HAP-1 (cell line): ENCODE data around the gene LAMP5.

Source experiments
- DNase-seq, 2 experiments: peaks; one replicate each; pipeline ENCODE4 v3.0.0-alpha.2; 2016 to 2020; ENCODE audit warnings: low spot score in 2 of 2
- H3K27me3 ChIP-seq: fragments of 250-450 bp; sonication (Bioruptor Pico); 2 replicates; pipeline ENCODE4 v1.5.1; 2020; ENCODE audit warnings: low read depth, mild to moderate bottlenecking, moderate library complexity
- H3K36me3 ChIP-seq: fragments of 250-450 bp; sonication (Bioruptor Pico); replicated peaks from 2 replicates; pipeline ENCODE4 v1.5.1; 2020; ENCODE audit warnings: mild to moderate bottlenecking
- H3K4me1 ChIP-seq: fragments of 250-450 bp; sonication (Bioruptor Pico); 2 replicates; pipeline ENCODE4 v1.5.1; 2020; ENCODE audit warnings: mild to moderate bottlenecking
- H3K4me3 ChIP-seq: fragments of 250-450 bp; sonication (Bioruptor Pico); 2 replicates; pipeline ENCODE4 v1.5.1; 2020; ENCODE audit warnings: mild to moderate bottlenecking, moderate library complexity
- H3K9me3 ChIP-seq: fragments of 250-450 bp; sonication (Bioruptor Pico); 2 replicates; pipeline ENCODE4 v1.5.1; 2020; ENCODE audit warnings: mild to moderate bottlenecking, moderate library complexity
- in situ Hi-C: fragments of 300-500 bp; cut with MboI; formaldehyde crosslinking; loops from 3 replicates; pipeline ENCODE4 v1.14.3; 2020; ENCODE audit warnings: low sequenced_read_pairs, inconsistent platforms, mixed read lengths

Gene LAMP5

GRCh38 chr20:9490161-9490560, 24.2 kb upstream of the LAMP5 start:
- Histone ChIP-seq H3K9me3 (no peaks in the 10 kb centered on the region), H3K27me3 (peaks cover 4% of the 10 kb centered on the region; the same call in 1 of the 2 replicates), H3K4me1 (no peaks in the 10 kb centered on the region), H3K36me3 (no peaks in the 10 kb centered on the region), H3K4me3 (no peak overlapping the region)
- in situ Hi-C loops, result no loop called here
- DNase-seq, result no peak

GRCh38 chr20:9490631-9491030, 23.8 kb upstream of the LAMP5 start:
- no peak overlapping the region for H3K4me3 ChIP-seq
- peaks cover 2% of the 10 kb centered on the region; the same call in 1 of the 2 replicates for H3K27me3 ChIP-seq
- DNase-seq, result no peak
- no peaks in the 10 kb centered on the region for H3K9me3 ChIP-seq
- no peaks in the 10 kb centered on the region for H3K36me3 ChIP-seq
- in situ Hi-C loops, result no loop called here
- no peaks in the 10 kb centered on the region for H3K4me1 ChIP-seq

GRCh38 chr20:9491324-9491723, 23.1 kb upstream of the LAMP5 start:
- no peaks in the 10 kb centered on the region for H3K9me3 ChIP-seq
- H3K4me1 ChIP-seq, result no peaks in the 10 kb centered on the region
- in situ Hi-C loops, result no loop called here
- no peak overlapping the region for H3K4me3 ChIP-seq
- DNase-seq, result no peak
- no peaks in the 10 kb centered on the region for H3K36me3 ChIP-seq
- peaks cover 2% of the 10 kb centered on the region; the same call in 1 of the 2 replicates for H3K27me3 ChIP-seq

- no peak for DNase-seq
- in situ Hi-C loops, result no loop called here
Observed at GRCh38 chr20:9492067-9492466, 22.3 kb upstream of the LAMP5 start.

GRCh38 chr20:9493803-9494202, 20.6 kb upstream of the LAMP5 start:
- in situ Hi-C loops, result no loop called here
- no peak for DNase-seq
- no peaks in the 10 kb centered on the region for H3K4me1 ChIP-seq
- no peak overlapping the region for H3K4me3 ChIP-seq
- H3K27me3 ChIP-seq, result peaks cover 2% of the 10 kb centered on the region; the same call in 1 of the 2 replicates
- H3K36me3 ChIP-seq, result no peaks in the 10 kb centered on the region
- no peaks in the 10 kb centered on the region for H3K9me3 ChIP-seq

More at GRCh38 chr20:9492067-9492466, 22.3 kb upstream of the LAMP5 start:
- no peaks in the 10 kb centered on the region for H3K36me3 ChIP-seq
- H3K27me3 ChIP-seq, result peaks cover 2% of the 10 kb centered on the region; the same call in 1 of the 2 replicates
- no peaks in the 10 kb centered on the region for H3K9me3 ChIP-seq
- no peaks in the 10 kb centered on the region for H3K4me1 ChIP-seq
- no peak overlapping the region for H3K4me3 ChIP-seq

- Histone ChIP-seq H3K4me3 (no peak overlapping the region), H3K4me1 (no peaks in the 10 kb centered on the region), H3K9me3 (no peaks in the 10 kb centered on the region), H3K27me3 (no peaks in the 10 kb centered on the region), H3K36me3 (no peaks in the 10 kb centered on the region)
- in situ Hi-C loops, result no loop called here
- no peak for DNase-seq
Observed at GRCh38 chr20:9495701-9496100, 18.7 kb upstream of the LAMP5 start.

- no peaks in the 10 kb centered on the region for H3K4me1 ChIP-seq
- in situ Hi-C loops, result no loop called here
Observed at GRCh38 chr20:9496155-9496554, 18.2 kb upstream of the LAMP5 start.

GRCh38 chr20:9498322-9498721, 16.1 kb upstream of the LAMP5 start:
- DNase-seq, result no peak
- Histone ChIP-seq H3K9me3 (no peaks in the 10 kb centered on the region), H3K27me3 (no peaks in the 10 kb centered on the region), H3K4me1 (no peaks in the 10 kb centered on the region), H3K36me3 (no peaks in the 10 kb centered on the region), H3K4me3 (no peak overlapping the region)
- in situ Hi-C loops, result no loop called here

More at GRCh38 chr20:9496155-9496554, 18.2 kb upstream of the LAMP5 start:
- Histone ChIP-seq H3K4me3 (no peak overlapping the region), H3K9me3 (no peaks in the 10 kb centered on the region), H3K36me3 (no peaks in the 10 kb centered on the region), H3K27me3 (no peaks in the 10 kb centered on the region)
- no peak for DNase-seq

GRCh38 chr20:9499126-9499899, 15.1 kb upstream of the LAMP5 start:
- no peaks in the 10 kb centered on the region for H3K27me3 ChIP-seq
- H3K9me3 ChIP-seq, result no peaks in the 10 kb centered on the region
- in situ Hi-C loops, result no loop called here
- no peaks in the 10 kb centered on the region for H3K36me3 ChIP-seq
- no peak overlapping the region for H3K4me3 ChIP-seq
- H3K4me1 ChIP-seq, result no peaks in the 10 kb centered on the region
- no peak for DNase-seq

GRCh38 chr20:9500121-9500520, 14.3 kb upstream of the LAMP5 start:
- Histone ChIP-seq H3K36me3 (no peaks in the 10 kb centered on the region), H3K9me3 (no peaks in the 10 kb centered on the region), H3K4me1 (no peaks in the 10 kb centered on the region), H3K4me3 (no peak overlapping the region), H3K27me3 (no peaks in the 10 kb centered on the region)
- in situ Hi-C loops, result no loop called here
- no peak for DNase-seq

- H3K27me3 ChIP-seq, result no peaks in the 10 kb centered on the region
- H3K36me3 ChIP-seq, result no peaks in the 10 kb centered on the region
- no peak overlapping the region for H3K4me3 ChIP-seq
- no peaks in the 10 kb centered on the region for H3K9me3 ChIP-seq
- H3K4me1 ChIP-seq, result no peaks in the 10 kb centered on the region
- no peak for DNase-seq
- in situ Hi-C loops, result no loop called here
Observed at GRCh38 chr20:9501473-9501872, 12.9 kb upstream of the LAMP5 start.

- no peak for DNase-seq
- Histone ChIP-seq H3K4me3 (no peak overlapping the region), H3K4me1 (no peaks in the 10 kb centered on the region), H3K36me3 (no peaks in the 10 kb centered on the region), H3K9me3 (no peaks in the 10 kb centered on the region), H3K27me3 (peaks cover 5% of the 10 kb centered on the region; the same call in 1 of the 2 replicates)
- in situ Hi-C loops, result no loop called here
Observed at GRCh38 chr20:9503526-9504245, 10.7 kb upstream of the LAMP5 start.

- peaks cover 24% of the 10 kb centered on the region for H3K27me3 ChIP-seq
- no peak overlapping the region for H3K4me3 ChIP-seq
Observed at GRCh38 chr20:9506280-9506821, 8.0 kb upstream of the LAMP5 start.

GRCh38 chr20:9506964-9507369, 7.4 kb upstream of the LAMP5 start:
- in situ Hi-C loops, result no loop called here
- no peaks in the 10 kb centered on the region for H3K9me3 ChIP-seq
- H3K27me3 ChIP-seq, result peaks cover 30% of the 10 kb centered on the region
- H3K4me1 ChIP-seq, result no peaks in the 10 kb centered on the region
- no peaks in the 10 kb centered on the region for H3K36me3 ChIP-seq
- no peak for DNase-seq
- no peak overlapping the region for H3K4me3 ChIP-seq

More at GRCh38 chr20:9506280-9506821, 8.0 kb upstream of the LAMP5 start:
- DNase-seq, result no peak
- Histone ChIP-seq H3K9me3 (no peaks in the 10 kb centered on the region), H3K36me3 (no peaks in the 10 kb centered on the region), H3K4me1 (no peaks in the 10 kb centered on the region)
- in situ Hi-C loops, result no loop called here
